Non-pigmented ciliary epithelial cell (primary cell): ENCODE results near the gene HSD3B7.

ENCODE experiments used
- DNase-seq: peaks from one replicate; pipeline ENCODE4 v3.0.0-alpha.2; 2010; ENCODE audit warnings: low read depth

The HSD3B7 gene

DNA sequence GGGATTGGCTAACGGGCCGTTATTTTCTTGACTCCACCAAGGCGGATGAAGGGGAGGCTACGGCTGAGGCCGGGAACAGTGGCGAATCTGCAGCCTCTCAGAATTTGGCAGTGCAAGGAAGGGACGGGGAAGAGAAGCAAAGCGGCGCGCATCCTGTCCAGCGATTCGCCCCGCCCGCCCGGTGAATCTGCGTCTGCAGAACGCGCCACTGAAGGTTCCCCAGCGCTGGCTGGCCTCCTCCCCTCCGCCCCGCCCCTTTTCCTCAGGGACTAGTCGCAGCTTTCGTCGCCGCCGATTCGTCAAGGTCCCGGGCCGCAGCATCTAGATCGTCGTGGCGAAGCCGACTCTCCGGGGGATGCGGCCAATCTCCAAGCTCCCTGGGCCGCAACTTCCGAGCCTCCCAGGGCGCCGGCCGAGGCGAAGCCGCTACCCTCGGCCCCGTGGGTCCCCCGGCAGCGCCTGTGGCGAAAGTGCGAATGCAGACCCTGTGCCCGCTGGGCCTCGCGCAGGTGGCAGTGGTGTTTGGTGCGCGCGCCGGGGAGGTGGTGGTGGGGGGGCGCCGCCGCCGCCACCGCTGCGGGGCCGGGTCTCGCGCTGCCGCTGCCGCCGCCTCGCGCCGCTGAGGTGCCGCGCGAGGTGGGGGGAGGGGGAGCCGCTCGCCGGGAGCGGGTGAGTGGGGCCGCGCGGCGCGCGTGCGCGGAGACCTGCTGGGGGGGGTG is 27.4 kb upstream of the HSD3B7 start, which contains the start of gene SETD1A:
TSS of gene SETD1A (plus strand) at position 299 of the 719 bp plus-strand sequence. CDS start 978 bp downstream, outside the sequence.
- peak; percentile 80 for DNase-seq

GRCh38 chr16:30958175-30959079 is 26.6 kb upstream of the HSD3B7 start:
- no peak for DNase-seq

DNA sequence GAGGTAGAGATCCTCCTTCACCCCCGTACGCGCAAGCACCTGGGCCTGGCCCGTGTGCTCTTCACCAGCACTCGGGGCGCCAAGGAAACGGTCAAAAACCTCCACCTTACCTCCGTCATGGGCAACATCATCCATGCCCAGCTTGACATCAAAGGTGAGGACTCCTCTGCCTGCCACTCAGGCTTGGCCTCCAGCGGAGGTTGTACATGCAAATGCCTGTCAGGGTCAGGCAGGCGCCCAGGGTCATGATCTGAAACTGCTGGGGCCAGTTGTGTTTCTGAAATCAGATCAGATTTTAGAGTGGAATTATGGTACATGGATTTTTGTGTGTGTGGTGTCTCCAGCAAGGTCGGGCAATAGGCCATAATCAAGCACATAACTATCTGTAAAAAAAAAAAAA is 23.6 kb upstream of the HSD3B7 start:
- no peak for DNase-seq

GRCh38 chr16:30963925-30964511 is 21.0 kb upstream of the HSD3B7 start:
- no peak for DNase-seq

DNA sequence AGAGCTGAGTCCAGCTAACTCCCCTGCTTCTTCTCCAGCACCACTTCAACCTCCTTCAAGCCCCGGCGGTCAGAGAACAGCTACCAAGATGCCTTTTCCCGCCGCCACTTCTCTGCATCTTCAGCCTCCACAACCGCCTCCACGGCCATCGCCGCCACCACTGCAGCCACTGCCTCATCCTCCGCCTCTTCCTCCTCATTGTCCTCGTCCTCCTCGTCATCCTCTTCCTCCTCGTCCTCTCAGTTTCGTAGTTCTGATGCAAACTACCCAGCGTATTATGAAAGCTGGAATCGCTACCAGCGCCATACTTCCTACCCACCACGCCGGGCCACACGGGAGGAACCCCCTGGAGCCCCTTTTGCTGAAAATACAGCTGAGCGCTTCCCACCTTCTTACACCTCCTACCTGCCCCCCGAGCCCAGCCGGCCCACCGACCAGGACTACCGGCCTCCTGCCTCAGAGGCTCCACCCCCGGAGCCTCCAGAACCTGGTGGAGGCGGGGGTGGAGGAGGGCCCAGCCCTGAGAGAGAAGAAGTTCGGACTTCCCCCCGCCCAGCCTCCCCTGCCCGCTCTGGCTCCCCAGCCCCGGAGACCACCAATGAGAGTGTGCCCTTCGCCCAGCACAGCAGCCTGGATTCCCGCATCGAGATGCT is 20.3 kb upstream of the HSD3B7 start:
- no peak for DNase-seq

DNA sequence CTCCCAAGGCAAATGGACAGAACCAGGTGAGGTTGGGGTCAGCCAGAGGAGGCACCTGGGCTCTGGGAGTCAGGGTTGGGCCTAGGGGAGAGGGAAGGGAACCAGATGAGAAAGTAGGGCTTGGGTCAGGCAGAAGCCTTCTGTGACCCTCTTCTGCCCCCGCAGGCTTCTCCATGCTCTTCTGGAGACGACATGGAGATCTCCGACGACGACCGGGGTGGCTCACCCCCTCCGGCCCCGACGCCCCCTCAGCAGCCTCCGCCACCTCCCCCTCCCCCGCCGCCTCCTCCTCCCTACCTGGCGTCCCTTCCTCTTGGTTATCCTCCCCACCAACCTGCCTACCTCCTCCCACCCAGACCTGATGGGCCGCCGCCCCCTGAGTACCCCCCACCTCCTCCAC is 19.6 kb upstream of the HSD3B7 start:
- DNase-seq: no peak

DNA sequence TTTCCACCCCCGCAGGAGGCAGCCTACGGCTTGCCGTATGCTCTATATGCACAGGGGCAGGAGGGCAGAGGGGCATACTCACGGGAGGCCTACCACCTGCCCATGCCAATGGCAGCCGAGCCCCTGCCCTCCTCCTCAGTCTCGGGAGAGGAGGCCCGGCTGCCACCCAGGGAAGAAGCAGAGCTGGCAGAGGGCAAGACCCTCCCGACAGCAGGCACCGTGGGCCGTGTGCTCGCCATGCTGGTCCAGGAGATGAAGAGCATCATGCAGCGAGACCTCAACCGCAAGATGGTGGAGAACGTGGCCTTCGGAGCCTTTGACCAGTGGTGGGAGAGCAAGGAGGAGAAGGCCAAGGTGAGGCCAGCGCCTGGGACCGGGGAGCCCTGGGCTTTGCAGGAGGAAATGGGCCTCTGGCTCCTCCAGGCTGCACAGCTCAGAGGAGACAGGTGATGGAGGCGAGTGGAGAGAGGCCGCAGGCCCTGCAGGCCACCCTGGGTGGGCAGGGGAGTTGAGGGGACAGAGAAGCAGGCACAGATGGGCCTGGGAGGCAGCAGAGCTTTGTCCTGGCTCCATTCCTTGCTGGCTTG is 18.9 kb upstream of the HSD3B7 start:
- no peak for DNase-seq

- no peak for DNase-seq
Observed at GRCh38 chr16:30967795-30968194, 17.2 kb upstream of the HSD3B7 start.

DNA sequence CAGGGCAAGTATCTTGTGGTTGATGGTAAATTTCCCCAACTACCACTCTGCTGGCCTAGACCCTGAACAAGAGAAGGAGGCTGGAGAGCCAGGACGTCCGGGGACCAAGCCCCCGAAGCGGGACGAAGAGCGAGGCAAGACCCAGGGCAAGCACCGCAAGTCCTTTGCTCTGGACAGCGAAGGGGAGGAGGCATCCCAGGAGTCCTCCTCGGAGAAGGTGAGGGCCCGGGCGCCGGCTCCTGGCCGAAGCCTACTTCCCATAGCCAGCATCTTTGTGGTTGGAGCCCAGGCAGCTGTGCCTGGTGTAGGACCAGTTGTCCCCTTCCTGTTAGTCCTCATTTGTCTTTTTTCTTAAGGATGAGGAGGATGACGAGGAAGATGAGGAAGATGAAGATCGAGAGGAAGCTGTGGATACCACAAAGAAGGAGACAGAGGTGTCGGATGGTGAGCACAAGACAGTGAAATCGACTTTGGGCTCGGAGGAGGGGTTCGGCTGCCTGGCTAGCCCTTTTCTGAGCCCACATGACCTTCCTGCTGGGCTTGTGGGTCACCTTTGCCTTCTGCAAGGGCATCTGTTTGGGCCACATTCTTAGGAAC is 15.7 kb upstream of the HSD3B7 start:
- no peak for DNase-seq

DNA sequence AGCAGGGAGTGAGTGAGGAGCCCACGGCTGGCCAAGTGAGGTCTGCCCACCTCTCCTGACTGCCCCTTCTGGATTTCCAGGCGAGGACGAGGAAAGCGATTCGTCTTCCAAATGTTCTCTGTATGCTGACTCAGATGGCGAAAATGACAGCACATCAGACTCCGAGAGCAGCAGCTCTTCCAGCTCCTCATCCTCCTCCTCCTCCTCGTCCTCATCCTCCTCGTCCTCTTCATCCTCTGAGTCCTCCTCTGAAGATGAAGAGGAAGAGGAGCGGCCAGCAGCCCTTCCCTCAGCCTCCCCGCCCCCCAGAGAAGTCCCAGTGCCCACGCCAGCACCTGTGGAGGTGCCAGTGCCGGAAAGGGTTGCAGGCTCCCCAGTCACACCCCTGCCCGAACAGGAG is 13.7 kb upstream of the HSD3B7 start:
- DNase-seq: no peak

DNA sequence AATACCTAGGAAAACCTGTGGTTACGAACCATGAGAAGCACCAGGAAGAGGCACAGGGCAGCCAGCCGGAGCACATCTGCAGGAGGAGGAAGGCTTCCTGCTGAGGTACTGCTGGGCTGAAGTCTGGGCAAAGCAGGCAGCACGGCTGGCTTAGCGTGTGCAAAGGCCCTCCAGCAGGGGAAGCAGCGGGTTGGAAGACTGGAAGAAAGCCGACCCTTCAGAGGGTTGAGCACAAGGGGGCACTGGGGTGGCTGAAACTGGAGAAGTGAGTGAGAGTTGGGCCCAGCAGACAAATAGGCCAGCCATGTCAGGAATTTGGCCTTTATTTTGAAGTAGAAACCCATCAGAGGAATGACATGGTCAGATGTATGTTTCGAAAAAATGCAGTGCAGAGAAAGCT is 12.1 kb upstream of the HSD3B7 start:
- no peak for DNase-seq

DNA sequence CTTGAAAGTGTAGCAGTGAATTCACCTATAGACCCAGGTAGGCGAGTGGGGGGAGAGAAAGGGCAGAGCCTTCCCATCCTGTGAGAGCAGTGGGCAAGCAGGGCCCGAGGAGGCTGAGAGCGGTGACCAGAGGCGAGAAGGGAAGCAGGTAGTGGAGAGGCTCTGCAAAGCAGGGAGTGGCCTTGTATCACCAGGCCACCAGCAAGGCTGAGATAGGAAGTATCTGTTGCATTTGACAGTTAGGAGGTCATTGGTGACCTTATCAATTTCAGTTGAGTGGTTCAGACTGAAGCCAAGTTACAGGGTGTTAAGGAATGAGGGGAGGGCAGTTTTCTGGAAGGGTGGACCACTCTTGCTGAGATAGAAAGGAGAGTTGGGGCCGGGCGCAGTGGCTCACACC is 10.7 kb upstream of the HSD3B7 start:
- no peak for DNase-seq

DNA sequence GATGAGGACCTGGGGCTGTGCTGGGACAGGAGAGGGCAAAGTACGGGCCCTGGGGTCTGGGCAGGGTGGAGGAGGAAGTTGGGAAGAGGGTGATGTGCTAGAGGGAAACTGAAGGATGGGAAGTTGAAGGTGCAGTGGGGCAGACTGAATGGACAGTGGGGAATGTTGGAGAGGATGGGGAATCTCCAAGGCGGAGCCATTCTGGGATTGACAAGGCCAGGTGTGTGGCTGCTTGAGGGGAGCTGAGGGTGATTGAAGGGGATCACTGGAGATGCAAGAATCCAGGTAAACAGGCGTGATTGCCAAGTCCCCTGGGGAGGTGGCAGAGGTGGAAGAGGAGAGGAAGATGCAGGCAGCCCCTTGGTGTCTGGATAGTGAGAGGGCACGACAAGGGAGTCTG is 8.5 kb upstream of the HSD3B7 start:
- no peak for DNase-seq

- no peak for DNase-seq
Observed at GRCh38 chr16:30977502-30977901, 7.5 kb upstream of the HSD3B7 start.

DNA sequence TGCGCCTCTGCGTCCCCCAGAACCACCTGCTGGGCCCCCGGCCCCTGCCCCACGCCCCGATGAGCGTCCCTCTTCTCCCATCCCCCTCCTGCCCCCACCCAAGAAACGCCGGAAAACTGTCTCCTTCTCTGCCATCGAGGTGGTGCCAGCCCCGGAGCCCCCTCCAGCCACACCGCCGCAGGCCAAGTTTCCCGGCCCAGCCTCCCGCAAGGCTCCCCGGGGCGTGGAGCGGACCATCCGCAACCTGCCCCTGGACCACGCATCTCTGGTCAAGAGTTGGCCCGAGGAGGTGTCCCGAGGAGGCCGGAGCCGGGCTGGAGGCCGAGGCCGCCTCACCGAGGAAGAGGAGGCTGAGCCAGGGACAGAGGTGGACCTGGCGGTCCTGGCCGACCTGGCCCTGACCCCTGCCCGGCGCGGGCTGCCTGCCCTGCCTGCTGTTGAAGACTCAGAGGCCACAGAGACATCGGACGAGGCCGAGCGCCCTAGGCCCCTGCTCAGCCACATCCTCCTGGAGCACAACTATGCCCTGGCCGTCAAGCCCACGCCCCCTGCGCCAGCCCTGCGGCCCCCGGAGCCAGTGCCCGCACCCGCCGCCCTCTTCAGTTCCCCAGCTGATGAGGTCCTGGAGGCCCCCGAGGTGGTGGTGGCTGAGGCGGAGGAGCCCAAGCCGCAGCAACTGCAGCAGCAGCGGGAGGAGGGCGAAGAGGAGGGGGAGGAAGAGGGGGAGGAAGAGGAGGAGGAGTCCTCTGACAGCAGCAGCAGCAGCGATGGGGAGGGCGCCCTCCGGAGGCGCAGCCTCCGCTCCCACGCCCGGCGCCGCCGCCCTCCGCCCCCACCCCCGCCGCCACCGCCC is 5.6 kb upstream of the HSD3B7 start:
- no peak for DNase-seq

DNA sequence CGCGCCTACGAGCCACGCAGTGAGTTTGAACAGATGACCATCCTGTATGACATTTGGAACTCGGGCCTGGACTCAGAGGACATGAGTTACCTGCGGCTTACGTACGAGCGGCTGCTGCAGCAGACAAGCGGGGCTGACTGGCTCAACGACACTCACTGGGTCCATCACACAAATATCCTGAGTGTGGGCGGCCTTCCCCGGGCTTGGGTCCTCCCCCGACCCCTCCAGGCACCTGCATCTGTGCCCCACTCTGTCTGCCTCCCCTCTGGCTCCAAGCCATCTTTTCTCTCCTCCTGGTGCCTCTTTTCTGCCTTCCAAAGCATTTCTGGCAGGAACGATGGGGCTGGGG is 5.0 kb upstream of the HSD3B7 start:
- no peak for DNase-seq

DNA sequence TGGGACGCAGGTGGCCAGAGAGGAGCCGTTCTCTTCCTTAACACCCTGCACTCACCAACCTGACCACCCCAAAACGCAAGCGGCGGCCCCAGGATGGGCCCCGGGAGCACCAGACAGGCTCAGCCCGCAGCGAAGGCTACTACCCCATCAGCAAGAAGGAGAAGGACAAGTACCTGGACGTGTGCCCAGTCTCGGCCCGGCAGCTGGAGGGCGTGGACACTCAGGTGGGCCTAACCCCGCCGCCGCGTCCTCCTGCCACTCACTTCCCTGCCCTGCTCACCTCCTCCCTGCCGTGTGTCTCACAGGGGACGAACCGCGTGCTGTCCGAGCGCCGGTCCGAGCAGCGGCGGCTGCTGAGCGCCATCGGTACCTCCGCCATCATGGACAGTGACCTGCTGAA is 4.6 kb upstream of the HSD3B7 start:
- no peak for DNase-seq

DNA sequence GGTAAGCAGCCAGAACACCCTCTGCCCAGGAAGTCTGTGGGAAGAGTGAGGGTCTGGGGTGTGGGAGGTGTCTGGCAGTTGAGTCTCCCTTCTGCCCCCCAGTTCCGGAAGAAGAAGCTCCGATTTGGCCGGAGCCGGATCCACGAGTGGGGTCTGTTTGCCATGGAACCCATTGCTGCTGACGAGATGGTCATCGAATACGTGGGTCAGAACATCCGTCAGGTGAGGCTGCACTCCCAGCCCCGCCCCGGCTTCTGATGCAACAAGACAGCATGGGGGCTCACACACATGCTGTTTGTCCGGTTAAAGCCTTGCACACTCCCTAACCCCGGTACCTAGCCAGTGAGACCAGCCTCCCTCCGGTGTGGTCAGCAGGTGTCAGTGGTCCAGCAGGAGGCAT is 4.0 kb upstream of the HSD3B7 start:
- no peak for DNase-seq

DNA sequence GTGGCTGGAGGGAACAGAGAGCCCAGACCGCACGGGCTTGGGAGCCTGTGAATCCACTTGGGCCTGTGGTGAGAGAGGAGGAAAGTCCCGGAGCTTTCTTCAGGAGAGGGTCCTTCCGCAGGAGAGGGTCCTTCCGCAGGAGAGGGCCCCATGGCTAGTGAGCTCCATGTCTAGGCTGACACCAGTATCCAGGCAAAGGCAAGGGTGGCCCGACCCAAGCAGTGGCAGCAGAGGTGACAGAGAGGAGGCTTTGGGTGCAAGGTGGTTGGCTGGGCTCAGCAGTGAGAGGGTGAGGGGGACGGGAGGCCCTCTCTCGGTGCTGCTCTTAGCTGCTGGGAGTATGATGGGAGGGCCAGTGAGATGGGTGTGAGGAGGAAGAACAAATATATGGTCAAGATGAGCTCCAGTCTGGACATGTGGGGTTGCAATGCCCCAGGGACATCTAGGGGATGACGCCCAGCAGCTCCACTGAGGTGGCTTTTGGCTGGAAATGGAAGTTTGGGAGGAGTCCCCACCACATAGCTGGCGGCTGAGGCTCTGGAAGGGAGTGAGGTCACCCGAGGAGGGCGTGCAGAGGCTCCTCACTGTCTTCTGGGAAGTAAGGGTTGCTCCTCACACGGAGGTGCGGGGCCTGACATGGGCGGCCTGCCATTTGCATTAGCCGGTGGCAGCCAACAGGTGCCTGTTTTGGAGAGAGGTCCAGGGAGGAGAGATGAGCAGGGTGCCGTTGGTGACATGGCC is 2.3 kb upstream of the HSD3B7 start:
- no peak for DNase-seq

DNA sequence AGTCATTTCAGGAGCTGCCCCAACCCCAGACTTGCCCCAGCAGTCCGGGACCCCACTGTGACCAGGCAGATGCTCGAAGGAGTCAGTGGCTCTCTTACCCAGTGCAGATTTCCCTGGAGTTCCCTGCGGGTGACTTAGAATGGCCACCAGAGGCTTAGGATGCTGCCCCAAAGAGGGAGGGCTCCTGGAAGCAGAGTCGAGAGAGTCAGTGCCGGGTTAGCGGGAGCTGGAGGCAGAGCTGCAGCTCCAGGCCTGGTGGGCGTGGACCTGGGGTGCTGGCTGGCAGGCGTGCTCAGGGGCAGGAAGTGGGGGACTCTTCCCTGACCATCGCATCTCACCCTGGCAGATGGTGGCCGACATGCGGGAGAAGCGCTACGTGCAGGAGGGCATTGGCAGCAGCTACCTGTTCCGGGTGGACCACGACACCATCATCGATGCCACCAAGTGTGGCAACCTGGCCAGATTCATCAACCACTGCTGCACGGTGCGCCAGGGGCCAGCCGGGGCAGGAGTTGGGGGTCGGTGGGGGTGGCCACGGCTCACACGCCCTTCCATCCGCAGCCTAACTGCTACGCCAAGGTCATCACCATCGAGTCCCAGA is 1.6 kb upstream of the HSD3B7 start:
- DNase-seq: no peak
